ENCODE data around the gene JUN.

The JUN gene

DNA sequence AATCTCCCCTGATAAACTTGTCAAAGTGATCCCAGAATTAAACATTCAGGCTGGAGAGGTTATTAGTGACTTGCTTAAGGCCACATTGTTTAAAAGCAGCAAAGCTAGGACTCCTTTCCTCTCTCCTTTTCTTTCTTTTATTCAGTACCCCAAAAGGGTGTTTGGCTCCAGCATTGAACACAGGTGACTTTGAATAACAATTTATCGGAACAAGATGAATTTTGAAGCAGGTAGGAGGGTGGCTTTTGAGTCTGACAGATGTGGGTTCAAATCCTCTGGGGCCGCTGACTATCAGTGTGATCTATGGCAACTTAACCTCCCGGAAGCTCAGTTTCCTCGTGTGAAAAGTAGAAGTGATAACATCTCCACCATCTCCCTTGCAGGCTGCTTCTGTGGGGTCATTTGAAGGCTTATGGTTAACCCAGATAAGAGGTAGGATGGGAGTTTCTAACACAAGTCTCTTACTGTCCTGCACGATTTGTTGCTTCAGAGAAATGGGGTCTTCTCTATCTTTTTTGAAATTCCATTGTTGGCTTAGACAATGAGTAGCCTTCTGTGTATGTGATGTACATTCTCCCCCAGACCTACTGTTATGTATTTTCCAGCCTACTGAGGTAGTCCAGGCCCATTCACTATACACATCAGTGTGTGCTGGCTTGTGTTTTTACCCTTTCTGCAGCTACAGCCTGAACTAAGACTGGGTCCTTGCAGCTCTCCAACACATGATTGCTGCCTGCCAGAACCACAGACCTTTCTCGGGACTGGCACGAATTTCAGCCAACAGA, 29.0 kb downstream of the JUN start:
- no peak for DNase-seq

DNA sequence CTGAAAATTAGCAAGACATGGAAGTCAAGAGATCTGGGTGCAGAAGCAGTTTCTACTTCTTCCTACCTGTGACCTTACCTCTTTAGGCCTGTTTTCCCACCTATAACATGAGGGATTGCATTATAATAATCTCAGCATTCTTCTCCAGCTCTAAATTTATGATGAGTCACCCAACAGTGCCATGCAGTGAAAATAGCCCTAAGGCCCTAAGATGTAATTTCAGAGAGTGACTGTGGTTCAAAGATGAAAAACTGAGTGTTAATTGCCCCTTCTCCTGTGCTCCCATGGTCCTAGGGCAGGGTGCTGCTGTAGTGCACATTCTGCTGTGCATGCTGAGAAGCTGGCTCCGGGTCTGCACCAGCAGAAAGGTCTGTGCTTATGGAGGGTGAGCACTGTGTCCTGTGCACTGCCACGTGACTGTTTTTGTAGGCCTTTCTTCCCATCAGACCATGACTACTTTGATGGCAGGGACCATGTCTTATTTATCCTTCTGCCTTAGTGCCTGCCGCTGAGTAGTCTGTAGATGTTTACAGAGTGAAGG, 29.7 kb downstream of the JUN start:
- DNase-seq: no peak

DNA sequence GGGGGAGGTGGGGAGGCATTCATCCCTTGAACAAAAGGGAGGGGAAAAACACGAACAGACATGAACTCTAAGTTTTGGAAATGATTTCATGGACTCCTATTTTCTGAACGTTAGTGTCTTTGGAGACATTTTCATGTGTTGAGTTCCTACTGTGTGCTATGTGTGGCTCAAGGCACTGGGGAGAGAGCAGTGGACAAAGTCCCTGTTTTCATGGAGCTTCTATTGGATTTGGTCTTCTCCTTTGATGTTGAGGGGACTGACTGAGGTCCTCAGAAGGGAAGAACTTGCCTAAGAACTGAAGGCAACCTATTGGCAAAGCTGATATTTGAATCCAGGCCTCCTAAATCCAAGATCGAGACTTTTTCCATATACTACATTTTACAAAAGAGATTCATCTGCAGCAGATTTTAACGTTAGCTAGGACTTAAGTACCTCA, 30.4 kb downstream of the JUN start:
- DNase-seq: no peak

DNA sequence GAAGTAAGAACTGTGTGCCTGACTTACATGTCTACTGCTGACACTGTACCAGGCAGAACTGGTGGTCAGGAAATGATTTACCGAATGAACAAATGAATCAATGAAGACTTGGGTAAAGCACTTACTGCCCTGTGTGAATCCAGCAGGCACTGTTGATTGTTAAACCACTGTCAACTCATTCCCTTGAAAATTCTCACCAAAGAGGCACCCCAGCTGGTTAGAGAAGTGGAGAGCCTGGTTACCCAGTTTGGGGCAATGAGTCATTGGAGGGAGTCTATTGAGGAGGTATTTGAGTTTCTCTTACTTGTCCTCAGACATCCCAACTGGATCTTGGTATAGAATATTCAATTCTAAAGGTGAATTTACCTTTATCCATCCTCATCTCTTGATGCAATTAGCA, 34.2 kb downstream of the JUN start:
- DNase-seq: no peak

DNA sequence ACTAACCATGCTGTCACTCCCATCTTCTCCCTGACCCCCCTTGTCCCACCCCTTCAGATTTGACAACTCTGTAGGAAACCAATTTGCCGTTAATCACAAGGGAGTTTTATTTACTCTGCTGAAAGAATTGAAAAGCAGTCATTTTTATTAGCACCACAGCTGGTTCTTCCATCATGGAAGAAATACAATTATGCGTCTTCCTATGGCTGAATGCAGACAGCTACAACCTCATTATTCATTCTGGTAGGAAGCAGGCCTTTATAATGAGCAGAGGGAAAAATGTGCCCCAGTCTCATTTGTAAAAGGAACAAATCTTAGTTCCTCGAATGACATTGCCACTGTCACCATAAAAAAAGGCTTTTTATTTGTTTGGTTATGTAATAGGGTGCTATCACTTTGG, 35.2 kb downstream of the JUN start:
- DNase-seq: no peak

DNA sequence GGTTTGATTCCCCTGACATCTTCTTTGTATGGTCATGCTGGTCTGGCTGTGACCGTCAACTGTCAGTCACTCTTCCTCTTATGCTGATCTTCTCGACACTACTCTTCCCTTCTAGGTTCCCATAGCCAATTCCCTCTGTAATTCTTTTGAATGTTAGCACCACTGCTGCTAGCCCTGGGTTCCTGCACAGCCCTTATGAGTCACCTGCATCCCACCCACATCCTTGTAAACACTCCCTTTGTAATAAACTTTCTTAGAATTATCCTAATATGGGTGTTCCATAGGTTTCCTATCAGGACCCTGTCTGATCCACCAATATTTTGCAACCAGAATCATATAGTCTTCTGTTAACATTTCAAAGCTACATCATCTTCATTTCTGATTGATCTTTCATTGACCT, 37.1 kb downstream of the JUN start:
- DNase-seq: no peak

DNA sequence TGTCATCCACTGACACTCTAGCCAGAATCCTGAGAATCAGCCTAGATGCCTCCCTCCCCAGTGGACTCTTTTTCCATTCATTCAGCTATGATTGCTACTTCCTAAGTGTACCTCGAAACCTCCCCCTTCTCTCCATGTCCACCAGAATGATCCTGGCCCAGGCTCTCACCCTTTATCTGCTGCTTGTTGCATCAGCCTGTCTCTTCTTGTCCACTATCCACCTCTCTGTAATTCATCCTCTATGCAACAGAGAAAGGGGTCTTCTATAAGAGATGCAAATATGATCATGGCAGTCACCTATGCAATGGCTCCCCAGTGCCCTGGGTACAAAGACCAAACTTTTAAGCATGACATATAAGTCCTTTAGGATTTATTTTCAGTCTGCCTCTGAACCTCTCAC, 37.7 kb downstream of the JUN start:
- no peak for DNase-seq

DNA sequence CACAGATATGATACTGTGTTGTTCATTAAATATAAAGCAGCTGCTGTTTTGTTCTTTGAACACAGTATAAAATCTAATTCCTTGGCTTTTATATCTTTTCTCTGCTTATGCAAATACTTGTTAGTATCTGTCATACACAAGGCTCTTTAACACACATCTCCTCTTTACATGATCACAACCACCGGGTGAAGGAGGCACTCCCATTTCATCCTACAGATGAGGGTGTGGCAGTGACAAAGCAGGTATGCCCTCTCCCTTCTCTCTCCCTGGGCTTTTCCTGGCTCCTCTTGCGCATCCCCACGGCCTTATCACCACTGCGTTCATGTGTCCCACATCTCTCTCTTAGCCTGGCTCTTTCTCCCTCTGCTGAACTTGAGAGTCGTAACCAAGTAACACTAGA, 38.2 kb downstream of the JUN start:
- no peak for DNase-seq

DNA sequence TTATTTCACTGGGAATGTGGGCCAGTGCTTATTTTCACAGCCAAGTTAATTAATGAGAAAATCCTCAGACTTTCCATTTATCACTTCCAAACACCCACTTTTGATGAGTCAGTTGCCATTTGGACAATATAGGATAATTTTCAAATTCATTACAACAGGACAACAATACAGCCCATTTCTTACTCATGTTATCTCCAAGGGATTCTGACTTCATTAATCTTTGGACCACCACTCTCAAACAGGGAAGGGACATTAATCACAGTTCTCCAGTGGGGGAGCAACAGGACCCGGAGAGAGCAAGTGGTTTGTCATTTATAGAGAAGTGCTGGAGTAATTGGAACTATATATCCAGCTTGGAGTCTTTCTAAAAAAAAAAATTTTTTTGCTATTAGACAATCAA, 38.7 kb downstream of the JUN start:
- DNase-seq: no peak

DNA sequence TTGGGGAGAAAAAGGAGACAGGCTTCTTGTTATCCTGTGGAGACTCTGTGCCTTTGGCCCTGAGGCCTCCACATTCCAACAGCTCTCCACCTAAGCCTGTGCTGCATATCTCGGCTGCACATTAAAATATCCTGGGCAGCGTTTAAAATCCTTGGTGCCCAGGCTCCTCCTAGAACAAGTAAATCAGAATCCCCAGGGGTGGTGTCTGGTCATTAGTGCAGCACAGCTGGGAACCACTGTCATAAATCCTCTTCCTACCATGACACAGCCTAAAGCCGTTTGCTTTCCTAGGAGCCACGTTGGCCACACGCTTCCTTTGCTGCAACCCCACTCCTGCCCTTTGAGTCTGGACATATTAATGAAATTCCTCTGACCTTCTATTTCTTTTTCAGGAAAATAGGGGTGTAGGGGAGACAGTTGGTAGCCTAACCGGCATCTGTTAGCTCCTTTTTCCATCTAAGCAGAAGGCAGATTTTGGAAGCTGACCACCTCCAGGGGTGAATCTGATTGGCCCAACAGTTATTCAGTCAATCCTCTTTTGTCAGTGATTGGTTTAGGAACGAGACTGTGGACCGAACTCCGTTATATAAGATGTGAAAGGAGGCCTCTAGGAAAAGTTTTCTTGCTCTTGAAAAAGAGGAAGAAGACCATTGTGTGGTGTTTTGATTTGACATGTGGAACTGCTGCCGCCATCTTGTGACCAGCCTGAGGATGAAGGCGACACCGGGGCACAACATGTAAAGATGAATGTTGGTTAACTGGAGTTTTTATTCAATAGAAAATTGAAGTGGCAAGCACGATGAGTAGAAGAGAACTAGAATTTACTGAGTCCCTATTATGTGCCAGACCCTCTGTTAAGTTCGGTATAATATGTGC, 41.9 kb downstream of the JUN start:
- no peak for DNase-seq

DNA sequence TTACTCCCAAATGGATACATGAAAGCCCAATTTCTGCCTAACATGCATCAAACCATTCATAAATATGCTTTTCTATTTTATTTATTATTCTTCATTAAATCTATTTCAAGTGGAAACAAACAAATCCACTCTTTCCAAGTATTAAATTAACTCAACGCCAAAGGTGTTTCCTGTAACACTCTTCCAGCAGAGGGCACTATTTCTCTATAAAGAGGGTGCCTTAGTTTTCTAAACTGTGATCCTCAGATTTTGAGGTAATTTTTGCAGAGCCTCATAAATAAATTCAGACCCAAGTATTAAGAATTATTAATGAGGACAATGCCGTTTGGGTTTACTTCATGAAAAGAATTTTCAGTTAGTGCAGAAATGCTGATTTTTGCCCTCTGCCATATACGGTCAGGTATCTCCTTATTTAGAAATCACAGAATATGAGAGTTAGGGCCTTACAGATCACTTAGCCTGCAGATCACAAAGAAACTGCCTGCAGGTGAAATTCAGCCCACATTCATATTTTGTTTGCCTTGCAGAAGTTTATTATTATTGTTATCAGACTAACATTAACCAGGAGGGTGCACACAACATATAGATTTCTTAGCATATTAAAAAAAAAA, 43.9 kb downstream of the JUN start:
- no peak for DNase-seq

DNA sequence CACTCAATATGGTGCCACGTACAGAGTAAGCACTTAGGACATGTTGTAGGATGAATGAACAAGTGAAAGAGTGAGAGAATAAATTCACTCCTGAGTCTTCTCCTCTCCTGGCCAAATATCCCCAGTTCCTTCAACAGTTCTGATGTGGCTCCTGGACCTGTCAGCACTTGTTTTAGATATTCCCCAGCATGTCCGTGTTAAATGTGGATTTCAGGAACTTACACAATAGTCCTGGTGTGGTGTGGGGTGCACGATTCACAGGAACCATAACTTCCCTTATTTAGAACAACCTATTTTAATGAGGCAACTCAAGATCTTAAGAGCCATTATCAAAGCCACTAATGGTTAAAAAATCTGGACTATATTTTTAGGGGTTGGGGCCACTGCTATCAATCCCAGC, 45.0 kb downstream of the JUN start:
- no peak for DNase-seq

DNA sequence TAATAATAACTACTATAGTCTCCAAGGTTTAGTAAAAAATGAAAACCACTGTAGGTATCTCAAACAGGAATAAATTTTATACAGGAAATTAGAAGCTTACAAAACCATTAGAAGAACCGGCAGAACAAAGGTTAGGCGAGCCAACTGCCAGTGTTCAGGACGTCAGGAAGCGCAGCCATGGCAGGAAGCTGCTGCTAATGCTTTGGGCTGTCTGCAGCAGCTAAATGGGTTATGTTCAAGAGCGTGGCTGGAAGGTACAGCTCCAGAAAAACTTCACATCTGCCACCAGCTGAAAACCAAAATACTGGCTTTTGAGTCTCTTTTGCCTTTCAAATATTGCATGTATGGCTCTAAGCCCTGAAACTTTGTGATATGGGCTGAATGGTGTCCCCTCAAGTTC, 48.3 kb downstream of the JUN start:
- DNase-seq: no peak

DNA sequence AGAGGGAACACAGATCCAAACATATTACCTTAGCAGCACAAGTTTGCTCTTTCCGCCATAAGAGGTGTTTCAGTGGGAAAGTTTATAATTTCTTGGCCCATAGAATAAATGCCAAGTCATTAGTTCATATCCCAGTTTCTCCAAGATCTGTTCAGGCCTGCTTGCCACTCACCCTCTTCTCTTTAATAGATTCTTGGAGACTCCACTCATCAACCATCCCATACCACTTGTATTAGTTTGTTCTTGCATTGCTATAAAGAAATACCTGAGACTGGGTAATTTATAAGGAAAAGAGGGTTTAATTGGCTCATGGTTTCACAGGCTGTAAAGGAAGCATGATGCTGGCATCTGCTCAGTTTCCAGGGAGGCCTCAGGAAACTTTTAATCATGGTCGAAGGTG, 49.2 kb downstream of the JUN start:
- no peak for DNase-seq

DNA sequence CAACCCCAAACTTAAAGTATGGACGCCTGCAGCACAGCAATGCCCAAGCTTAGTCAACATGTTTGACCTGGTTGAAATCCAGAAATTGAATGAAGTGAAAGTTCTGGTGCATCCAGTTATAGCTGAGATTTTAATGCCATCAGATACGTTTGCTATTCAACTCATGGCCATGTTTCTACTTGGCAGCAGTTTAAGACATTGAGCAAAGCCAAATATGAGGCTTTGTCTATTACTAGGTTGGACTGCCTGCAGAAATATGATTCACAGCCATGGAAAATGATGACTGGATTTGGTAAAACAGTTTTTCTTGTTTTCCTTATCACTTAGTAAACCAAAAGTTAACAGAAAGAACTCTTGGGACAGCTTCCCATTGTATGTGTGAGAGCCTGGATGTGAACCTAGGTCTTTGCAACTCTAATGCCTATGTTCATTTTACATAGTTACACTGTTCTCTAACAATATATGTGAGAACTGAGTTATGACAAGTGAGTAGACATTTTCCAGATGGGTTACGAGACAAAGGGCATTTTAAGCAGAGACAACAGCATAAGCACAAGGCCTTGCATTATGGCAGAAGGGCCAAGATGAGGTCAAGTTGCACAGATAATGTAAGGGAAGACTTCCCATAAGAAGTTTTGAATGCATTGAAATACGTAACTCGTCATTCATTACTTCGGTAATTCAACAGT, 51.6 kb downstream of the JUN start:
- no peak for DNase-seq

Measured in T1000 (cell line).